ENCODE results near the gene PCSK6.

- no peak for TF ChIP-seq EZH2 (IDR thresholded peaks at IDR 0.05; ENCODE audit: insufficient read depth, poor library complexity, severe bottlenecking)
- TF ChIP-seq EZH2phosphoT487 (IDR thresholded peaks at IDR 0.05; ENCODE audit: insufficient read depth, low read depth), result no peak
Observed at GRCh38 chr15:101537483-101538080, 48.1 kb upstream of the PCSK6 start.
